HG03457 (cell line): ENCODE data around the gene CRHR1.

Experiments
- ATAC-seq: cut with Tn5 transposase; IDR thresholded peaks from one replicate; pipeline ENCODE4 v1.9.1; 2021; ENCODE audit warnings: moderate number of reproducible peaks; ENCODE audit not compliant: unreplicated experiment

CRHR1 gene

GRCh38 chr17:45787044-45787443, 2.9 kb downstream of the CRHR1 start:
- no peak for ATAC-seq

GRCh38 chr17:45787656-45788055, 3.5 kb downstream of the CRHR1 start:
- ATAC-seq, result no peak

GRCh38 chr17:45788057-45788456, 3.9 kb downstream of the CRHR1 start:
- ATAC-seq, result no peak

- ATAC-seq, result no peak
Observed at GRCh38 chr17:45789874-45790273, 5.8 kb downstream of the CRHR1 start.

- no peak for ATAC-seq
Observed at GRCh38 chr17:45790296-45790922, 6.3 kb downstream of the CRHR1 start.

- ATAC-seq, result no peak
Observed at GRCh38 chr17:45791041-45791582, 7.0 kb downstream of the CRHR1 start.

- ATAC-seq, result no peak
Observed at GRCh38 chr17:45791935-45792334, 7.8 kb downstream of the CRHR1 start.

GRCh38 chr17:45792437-45792836, 8.3 kb downstream of the CRHR1 start:
- ATAC-seq, result no peak

- ATAC-seq, result no peak
Observed at GRCh38 chr17:45792995-45793755, 9.1 kb downstream of the CRHR1 start.

GRCh38 chr17:45793999-45794540, 9.9 kb downstream of the CRHR1 start:
- ATAC-seq, result no peak

GRCh38 chr17:45794840-45795239, 10.7 kb downstream of the CRHR1 start:
- ATAC-seq, result no peak

- no peak for ATAC-seq
Observed at GRCh38 chr17:45800816-45801215, 16.7 kb downstream of the CRHR1 start.

- ATAC-seq, result no peak
Observed at GRCh38 chr17:45801421-45801820, 17.3 kb downstream of the CRHR1 start.

GRCh38 chr17:45808845-45809244, 24.7 kb downstream of the CRHR1 start:
- no peak for ATAC-seq

GRCh38 chr17:45809499-45809898, 25.4 kb downstream of the CRHR1 start:
- no peak for ATAC-seq

- no peak for ATAC-seq
Observed at GRCh38 chr17:45812102-45812501, 28.0 kb downstream of the CRHR1 start.

- no peak for ATAC-seq
Observed at GRCh38 chr17:45813048-45813725, 29.1 kb downstream of the CRHR1 start.

GRCh38 chr17:45814622-45815606, 30.8 kb downstream of the CRHR1 start:
- no peak for ATAC-seq

GRCh38 chr17:45815752-45816151, 31.6 kb downstream of the CRHR1 start:
- ATAC-seq, result no peak

- no peak for ATAC-seq
Observed at GRCh38 chr17:45818041-45818440, 33.9 kb downstream of the CRHR1 start.
